T-helper 17 cell (primary cell): ENCODE results near the gene EHBP1L1. TPM values are rescaled to one million over a fixed set of nuclear protein-coding genes. Genes with fewer than 3 reads are reported as not detected.
A peak's percentile ranks its signal among the peaks of the same experiment; 100 is the strongest.

Experiments
- ATAC-seq: fragments of 150-1000 bp; cut with Tn5 transposase; 2 replicates; pipeline ENCODE4 v1.10.0; 2021; ENCODE audit warnings: mild to moderate bottlenecking, moderate library complexity
- DNase-seq, 3 donors: peaks; one replicate each; pipeline versions ENCODE4 v3.0.0 to v3.0.0-alpha.2; 2020 to 2021
- H3K9me3 ChIP-seq: one replicate; pipeline ENCODE4 v1.7.0; 2013; ENCODE audit warnings: low read length, mild to moderate bottlenecking; ENCODE audit not compliant: control insufficient read depth, poor library complexity, severe bottlenecking
- H3K27ac Mint-ChIP-seq: one replicate; pipeline ENCODE4 v1.8.0; 2022; ENCODE audit warnings: mild to moderate bottlenecking, moderate library complexity, mixed read lengths
- H3K27me3 Mint-ChIP-seq: one replicate; pipeline ENCODE4 v1.8.0; 2022; ENCODE audit warnings: mixed read lengths
- H3K36me3 Mint-ChIP-seq: one replicate; pipeline ENCODE4 v1.8.0; 2022; ENCODE audit warnings: low read depth, mixed read lengths
- H3K4me1 Mint-ChIP-seq: one replicate; pipeline ENCODE4 v1.8.0; 2022; ENCODE audit warnings: mild to moderate bottlenecking, mixed read lengths
- H3K4me3 Mint-ChIP-seq: one replicate; pipeline ENCODE4 v1.8.0; 2022; ENCODE audit warnings: mild to moderate bottlenecking, moderate library complexity, mixed read lengths
- total RNA-seq, 4 donors: library from RNA in 2 of 4; stranded (reverse) in 2 of 4; gene quantifications; one replicate each; pipeline ENCODE4 v1.2.3 and lab custom pipeline; 2022 to 2026

Gene EHBP1L1
- total RNA-seq, 2 donors from 2014 or later: 123 to 152 TPM

DNA sequence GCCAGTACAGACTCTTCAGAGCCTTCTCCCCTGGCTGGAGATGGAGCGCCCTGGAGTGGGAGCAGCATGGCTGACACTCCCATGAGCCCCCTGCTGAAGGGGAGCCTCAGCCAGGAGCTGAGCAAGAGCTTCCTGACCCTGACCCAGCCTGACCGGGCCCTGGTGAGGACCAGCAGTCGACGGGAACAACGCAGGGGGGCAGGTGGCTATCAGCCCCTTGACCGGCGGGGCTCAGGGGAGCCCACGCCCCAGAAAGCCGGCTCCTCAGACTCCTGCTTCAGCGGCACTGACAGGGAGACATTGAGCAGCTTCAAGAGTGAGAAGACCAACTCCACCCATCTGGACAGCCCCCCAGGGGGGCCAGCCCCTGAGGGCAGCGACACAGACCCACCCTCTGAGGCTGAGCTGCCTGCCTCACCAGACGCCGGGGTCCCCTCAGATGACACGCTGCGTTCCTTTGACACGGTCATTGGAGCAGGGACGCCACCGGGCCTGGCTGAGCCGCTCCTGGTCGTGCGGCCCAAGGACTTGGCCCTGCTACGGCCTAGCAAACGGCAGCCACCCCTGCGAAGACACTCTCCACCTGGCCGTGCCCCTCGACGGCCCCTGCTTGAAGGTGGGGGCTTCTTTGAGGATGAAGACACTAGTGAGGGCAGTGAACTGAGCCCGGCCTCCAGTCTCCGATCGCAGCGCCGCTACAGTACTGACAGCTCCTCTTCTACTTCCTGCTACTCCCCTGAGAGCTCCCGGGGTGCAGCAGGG lies 42.3 kb downstream of the EHBP1L1 start:
- no peaks in the 10 kb centered on the region for H3K9me3 ChIP-seq
- Mint-ChIP-seq H3K4me3 (no peak overlapping the region), H3K27ac (no peak overlapping the region), H3K27me3 (no peaks in the 10 kb centered on the region), H3K4me1 (peaks cover 23% of the 10 kb centered on the region), H3K36me3 (peaks cover 3% of the 10 kb centered on the region)
- no peak for ATAC-seq
- no peak for DNase-seq

DNA sequence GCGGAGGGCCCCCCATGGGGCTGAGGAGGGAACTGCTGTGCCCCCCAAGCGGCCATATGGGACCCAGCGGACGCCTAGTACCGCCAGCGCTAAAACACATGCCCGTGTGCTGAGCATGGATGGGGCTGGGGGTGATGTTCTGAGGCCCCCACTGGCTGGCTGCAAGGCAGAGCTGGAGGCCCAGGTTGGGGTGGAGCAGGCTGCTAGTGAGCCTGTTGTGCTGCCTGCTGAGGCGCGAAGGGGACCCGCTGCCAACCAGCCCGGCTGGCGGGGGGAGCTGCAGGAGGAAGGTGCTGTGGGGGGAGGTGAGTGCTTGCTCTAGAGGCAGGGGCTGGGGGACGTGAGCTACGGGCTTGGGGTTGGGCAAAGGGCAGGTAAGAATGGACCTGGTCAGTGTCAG lies 42.9 kb downstream of the EHBP1L1 start:
- ATAC-seq (no peak), DNase-seq (no peak)
- Mint-ChIP-seq H3K27me3 (no peaks in the 10 kb centered on the region), H3K36me3 (peaks cover 3% of the 10 kb centered on the region), H3K27ac (no peak overlapping the region), H3K4me1 (peaks cover 21% of the 10 kb centered on the region), H3K4me3 (no peak overlapping the region)
- no peaks in the 10 kb centered on the region for H3K9me3 ChIP-seq

DNA sequence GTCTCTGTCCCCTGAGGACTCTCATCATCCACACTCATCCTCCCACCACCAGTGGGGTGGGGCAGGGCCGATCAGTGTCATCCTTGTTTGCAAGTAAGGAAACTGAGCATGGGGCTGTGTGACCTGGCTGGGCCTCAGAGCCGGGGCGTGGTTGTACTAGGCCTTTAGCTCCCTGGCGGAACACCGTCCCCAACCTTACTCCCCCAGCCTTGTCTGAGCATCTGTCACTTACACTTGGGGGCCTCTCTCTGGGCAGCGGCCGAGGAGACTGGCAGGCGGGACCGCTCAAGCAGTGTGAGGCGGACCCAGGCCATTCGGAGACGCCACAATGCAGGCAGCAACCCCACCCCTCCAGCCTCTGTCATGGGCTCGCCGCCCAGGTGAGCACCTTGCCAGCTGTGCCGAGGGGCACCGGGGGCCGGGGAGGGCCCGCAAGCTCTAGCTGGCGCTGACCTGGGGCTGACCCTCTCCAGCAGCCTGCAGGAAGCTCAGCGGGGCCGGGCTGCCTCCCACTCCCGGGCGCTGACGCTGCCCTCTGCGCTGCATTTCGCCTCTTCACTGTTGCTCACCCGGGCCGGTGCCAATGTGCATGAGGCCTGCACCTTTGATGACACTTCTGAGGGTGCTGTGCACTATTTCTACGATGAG lies 43.6 kb downstream of the EHBP1L1 start:
- peak overlapping the region; percentile 53 for H3K27ac Mint-ChIP-seq
- no peak for DNase-seq
- H3K4me3 Mint-ChIP-seq: no peak overlapping the region
- no peak for ATAC-seq
- no peaks in the 10 kb centered on the region for H3K9me3 ChIP-seq
- peaks cover 3% of the 10 kb centered on the region for H3K36me3 Mint-ChIP-seq
- peaks cover 21% of the 10 kb centered on the region for H3K4me1 Mint-ChIP-seq
- H3K27me3 Mint-ChIP-seq: no peaks in the 10 kb centered on the region

DNA sequence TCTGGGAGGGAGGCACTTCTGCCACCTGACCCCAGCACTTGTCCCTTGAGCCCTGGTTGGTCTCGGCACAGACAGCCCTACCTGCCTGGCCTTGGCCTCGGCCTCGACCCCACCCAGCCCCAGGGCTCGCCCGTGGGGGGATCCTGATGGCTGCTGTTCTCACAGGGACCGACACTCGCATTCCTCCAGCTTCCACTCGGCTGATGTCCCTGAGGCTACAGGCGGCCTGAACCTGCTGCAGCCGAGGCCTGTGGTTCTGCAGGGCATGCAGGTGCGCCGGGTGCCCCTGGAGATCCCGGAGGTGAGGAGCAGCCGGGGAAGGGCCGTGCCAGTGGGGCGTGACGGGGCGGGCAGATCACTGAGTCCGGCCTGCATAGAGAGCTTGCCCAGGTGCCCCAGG lies 44.8 kb downstream of the EHBP1L1 start:
- H3K4me1 Mint-ChIP-seq: peaks cover 21% of the 10 kb centered on the region
- no peak overlapping the region for H3K27ac Mint-ChIP-seq
- no peaks in the 10 kb centered on the region for H3K9me3 ChIP-seq
- H3K27me3 Mint-ChIP-seq: no peaks in the 10 kb centered on the region
- DNase-seq (no peak), ATAC-seq (no peak)
- H3K36me3 Mint-ChIP-seq: peaks cover 3% of the 10 kb centered on the region
- H3K4me3 Mint-ChIP-seq: no peak overlapping the region

DNA sequence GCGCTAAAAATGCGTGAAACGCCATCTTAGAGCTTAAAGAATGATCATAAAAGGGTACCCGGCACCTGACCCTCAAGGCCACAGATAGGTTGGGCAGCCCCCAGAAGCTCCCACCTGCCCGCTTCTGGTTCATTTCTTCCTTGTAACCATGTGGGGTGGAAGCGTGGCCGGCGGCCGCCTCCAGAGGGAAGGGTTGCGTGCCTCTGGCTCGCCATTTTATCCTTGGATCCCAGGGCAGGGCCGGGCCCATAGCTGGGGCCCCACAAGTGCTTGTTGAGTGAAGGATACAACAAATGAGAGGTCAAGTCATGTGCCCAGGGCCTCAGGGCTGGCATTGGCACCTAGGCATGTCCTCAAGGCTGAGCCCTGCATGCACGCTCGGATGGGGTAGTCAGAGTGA lies 45.6 kb downstream of the EHBP1L1 start:
- Mint-ChIP-seq H3K27ac (peak overlapping the region; percentile 67), H3K4me3 (no peak overlapping the region), H3K36me3 (peaks cover 3% of the 10 kb centered on the region), H3K4me1 (peaks cover 21% of the 10 kb centered on the region), H3K27me3 (no peaks in the 10 kb centered on the region)
- DNase-seq: no peak
- no peak for ATAC-seq
- no peaks in the 10 kb centered on the region for H3K9me3 ChIP-seq

DNA sequence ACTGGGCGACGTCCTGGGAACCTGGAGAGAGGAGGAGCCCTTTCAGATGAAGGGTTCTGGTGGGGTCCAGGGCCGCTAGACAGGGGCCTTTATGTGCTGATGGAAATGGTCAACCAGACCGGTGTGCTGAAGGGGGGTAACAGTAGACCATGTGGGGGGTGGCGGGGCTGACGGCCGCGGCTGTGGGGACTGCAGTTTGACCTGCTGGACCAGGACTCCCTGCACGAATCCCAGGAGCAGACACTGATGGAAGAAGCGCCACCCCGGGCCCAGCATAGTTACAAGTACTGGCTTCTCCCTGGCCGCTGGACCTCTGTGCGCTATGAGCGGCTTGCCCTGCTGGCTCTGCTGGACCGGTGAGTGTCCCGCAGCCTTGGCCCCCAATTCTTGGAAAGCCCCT lies 46.2 kb downstream of the EHBP1L1 start:
- DNase-seq (no peak), ATAC-seq (no peak)
- Mint-ChIP-seq H3K36me3 (no peaks in the 10 kb centered on the region), H3K4me1 (peaks cover 16% of the 10 kb centered on the region), H3K4me3 (no peak overlapping the region), H3K27ac (peak overlapping the region; percentile 67), H3K27me3 (no peaks in the 10 kb centered on the region)
- no peaks in the 10 kb centered on the region for H3K9me3 ChIP-seq

DNA sequence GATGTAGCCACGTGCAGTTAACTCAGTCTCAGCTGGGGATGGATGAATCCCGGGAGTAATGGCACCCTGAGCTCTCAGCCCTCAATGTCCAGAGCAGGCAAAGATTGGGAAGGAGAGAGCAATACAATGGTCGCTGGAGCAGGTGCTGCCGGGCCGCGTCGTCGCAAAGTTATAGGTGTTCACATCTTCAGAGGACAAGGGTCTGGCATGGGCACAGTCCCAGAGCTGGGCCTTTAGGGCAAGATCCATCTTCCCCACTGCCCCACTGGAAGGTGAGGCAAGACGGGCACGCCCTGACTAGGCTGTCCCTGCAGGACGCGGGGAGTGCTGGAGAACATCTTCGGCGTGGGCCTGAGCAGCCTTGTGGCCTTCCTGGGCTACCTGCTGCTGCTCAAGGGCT lies 47.3 kb downstream of the EHBP1L1 start:
- H3K4me1 Mint-ChIP-seq: peaks cover 11% of the 10 kb centered on the region

DNA sequence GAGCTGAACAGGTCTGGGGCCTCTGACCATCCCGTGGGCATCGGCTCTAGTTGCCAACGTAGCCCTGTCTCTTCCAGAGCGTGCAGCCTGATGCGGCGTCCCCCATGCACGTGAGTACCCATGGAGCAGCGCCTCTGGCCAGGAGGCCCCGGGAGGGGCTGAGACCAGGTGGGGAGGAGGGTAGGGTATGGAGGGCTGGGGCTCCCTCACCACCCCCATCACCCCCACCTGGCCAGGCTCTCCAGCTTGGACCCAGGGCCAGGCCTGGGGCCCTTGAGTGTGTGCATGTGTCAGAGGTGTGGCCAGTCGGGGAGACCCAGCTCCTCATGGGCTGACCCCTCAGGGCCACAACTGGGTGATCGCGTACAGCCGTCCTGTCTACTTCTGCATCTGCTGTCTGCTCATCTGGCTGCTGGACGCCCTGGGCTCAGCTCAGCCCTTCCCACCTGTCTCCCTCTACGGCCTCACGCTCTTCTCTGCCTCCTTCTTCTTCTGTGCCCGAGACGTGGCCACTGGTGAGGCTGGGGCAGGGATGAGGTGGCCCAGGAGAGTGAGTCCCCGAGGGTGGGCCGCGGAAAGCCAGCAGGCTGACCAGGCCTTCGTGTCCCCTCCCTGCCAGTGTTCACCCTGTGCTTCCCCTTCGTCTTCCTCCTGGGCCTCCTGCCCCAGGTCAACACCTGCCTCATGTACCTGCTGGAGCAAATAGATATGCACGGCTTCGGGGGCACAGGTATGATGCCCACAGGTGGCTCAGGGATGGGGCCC lies 48.2 kb downstream of the EHBP1L1 start:
- DNase-seq: no peak
- no peak overlapping the region for H3K4me3 Mint-ChIP-seq
- no peaks in the 10 kb centered on the region for H3K27me3 Mint-ChIP-seq
- H3K4me1 Mint-ChIP-seq: peaks cover 12% of the 10 kb centered on the region
- H3K9me3 ChIP-seq: no peaks in the 10 kb centered on the region
- H3K27ac Mint-ChIP-seq: no peak overlapping the region
- H3K36me3 Mint-ChIP-seq: no peaks in the 10 kb centered on the region
- no peak for ATAC-seq

More for the DNA sequence above, 47.3 kb downstream of the EHBP1L1 start:
- Mint-ChIP-seq H3K27me3 (no peaks in the 10 kb centered on the region), H3K4me3 (no peak overlapping the region), H3K27ac (no peak overlapping the region), H3K36me3 (no peaks in the 10 kb centered on the region)
- no peaks in the 10 kb centered on the region for H3K9me3 ChIP-seq
- no peak for ATAC-seq
- no peak for DNase-seq

DNA sequence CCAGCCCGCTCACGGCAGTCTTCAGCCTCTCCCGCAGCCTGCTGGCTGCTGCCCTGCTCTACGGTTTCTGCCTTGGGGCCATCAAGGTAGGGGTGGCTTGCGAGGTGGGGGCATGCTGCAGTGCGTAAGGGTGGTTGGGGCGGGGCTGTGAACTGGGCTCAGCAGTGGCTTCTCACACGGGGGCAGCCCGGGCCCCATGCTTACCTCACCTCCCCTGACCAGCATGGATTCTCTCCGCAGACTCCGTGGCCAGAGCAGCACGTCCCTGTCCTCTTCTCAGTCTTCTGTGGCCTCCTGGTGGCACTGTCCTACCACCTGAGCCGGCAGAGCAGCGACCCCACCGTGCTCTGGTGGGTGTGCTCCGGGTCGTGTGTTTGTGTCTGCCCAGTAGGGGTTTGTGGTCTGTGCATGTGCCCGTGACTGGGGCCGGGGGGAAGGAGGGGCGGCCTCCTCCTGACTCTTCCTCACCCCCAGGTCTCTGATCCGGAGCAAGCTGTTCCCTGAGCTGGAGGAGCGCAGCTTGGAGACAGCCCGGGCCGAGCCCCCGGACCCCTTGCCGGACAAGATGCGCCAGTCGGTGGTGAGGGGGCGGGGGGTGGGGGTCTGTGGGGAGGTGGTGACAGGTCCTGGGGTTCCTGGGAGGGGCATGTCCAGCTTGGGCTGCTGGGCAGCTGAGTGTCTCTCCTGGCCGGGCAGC lies 49.2 kb downstream of the EHBP1L1 start:
- no peak for DNase-seq
- H3K27ac Mint-ChIP-seq: no peak overlapping the region
- H3K36me3 Mint-ChIP-seq: no peaks in the 10 kb centered on the region
- H3K4me3 Mint-ChIP-seq: no peak overlapping the region
- no peaks in the 10 kb centered on the region for H3K9me3 ChIP-seq
- ATAC-seq: no peak
- peaks cover 13% of the 10 kb centered on the region for H3K4me1 Mint-ChIP-seq
- no peaks in the 10 kb centered on the region for H3K27me3 Mint-ChIP-seq

DNA sequence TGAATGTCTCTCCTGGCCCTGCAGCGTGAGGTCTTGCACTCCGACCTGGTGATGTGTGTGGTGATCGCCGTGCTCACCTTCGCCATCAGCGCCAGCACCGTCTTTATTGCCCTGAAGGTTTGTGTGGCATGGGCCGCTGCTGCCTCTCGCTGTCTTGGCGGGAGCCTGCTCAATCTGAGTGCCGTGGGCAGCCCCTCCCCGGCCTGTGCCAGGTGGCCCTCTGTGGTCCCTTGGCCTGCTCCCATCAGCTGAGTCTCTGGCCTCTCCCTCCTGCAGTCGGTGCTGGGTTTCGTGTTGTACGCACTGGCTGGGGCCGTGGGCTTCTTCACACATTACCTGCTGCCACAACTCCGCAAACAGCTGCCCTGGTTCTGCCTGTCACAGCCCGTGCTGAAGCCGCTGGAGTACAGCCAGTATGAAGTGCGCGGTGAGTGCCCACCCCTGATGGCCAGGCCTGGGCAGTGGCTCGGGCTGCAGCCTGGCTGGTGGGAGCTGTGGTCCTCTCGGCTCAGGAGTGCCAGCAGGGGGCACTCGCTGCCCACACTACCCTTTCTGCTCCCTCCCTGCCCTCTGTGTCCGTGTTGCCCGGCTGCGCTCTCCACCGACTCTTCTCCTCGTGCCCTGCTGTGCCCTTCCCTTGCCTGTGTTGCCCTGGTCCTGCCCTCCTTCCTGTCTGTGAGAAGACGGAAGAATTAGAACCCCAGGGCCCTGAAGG lies 49.9 kb downstream of the EHBP1L1 start:
- no peak overlapping the region for H3K4me3 Mint-ChIP-seq
- H3K36me3 Mint-ChIP-seq: no peaks in the 10 kb centered on the region
- H3K9me3 ChIP-seq: no peaks in the 10 kb centered on the region
- H3K4me1 Mint-ChIP-seq: peaks cover 13% of the 10 kb centered on the region
- ATAC-seq (peak; percentile 80), DNase-seq (peak; percentile 34 to 36 (median 34))
- no peak overlapping the region for H3K27ac Mint-ChIP-seq
- no peaks in the 10 kb centered on the region for H3K27me3 Mint-ChIP-seq

DNA sequence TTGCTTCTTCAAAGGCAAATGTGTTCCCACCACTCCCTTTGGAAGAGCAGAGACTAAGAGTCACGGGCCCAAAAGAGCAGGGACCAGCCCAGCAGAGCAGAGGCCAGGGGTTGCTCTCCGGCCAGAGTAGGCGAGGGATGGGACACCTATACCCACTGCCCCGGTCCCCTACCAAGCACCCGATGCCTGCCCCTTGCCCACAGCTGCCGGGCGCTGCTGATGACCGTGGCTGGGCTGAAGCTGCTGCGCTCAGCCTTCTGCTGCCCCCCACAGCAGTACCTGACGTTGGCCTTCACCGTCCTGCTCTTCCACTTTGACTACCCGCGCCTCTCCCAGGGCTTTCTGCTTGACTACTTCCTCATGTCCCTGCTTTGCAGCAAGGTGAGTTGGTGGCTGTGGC lies 51.3 kb downstream of the EHBP1L1 start:
- Mint-ChIP-seq H3K4me1 (peaks cover 10% of the 10 kb centered on the region), H3K4me3 (no peak overlapping the region), H3K27me3 (no peaks in the 10 kb centered on the region), H3K36me3 (no peaks in the 10 kb centered on the region), H3K27ac (peak overlapping the region; percentile 27)
- DNase-seq (no peak), ATAC-seq (no peak)
- H3K9me3 ChIP-seq: no peaks in the 10 kb centered on the region

DNA sequence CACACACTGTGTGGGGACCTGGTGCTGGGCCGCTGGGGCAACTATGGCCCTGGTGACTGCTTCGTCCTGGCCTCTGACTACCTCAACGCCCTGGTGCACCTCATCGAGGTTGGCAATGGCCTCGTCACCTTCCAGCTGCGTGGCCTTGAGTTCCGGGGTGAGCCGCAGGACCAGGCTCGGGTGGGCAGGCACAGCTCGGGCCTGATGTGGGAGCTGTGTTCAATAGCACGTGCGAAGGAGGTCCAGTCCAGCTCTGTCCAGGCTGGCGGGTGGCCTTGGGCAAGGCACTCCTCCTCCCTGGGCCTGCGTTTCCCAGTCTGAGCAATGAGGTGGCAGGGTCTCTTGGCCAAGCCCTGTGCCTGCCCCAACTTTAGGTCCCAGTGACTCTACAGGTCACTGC lies 53.7 kb downstream of the EHBP1L1 start:
- H3K4me3 Mint-ChIP-seq: no peak overlapping the region
- H3K36me3 Mint-ChIP-seq: no peaks in the 10 kb centered on the region
- H3K27ac Mint-ChIP-seq: no peak overlapping the region
- no peak for ATAC-seq
- H3K4me1 Mint-ChIP-seq: peaks cover 13% of the 10 kb centered on the region
- H3K27me3 Mint-ChIP-seq: no peaks in the 10 kb centered on the region
- no peak for DNase-seq
- H3K9me3 ChIP-seq: no peaks in the 10 kb centered on the region
